Measurements from ENCODE around the gene INPP5K. TPM values are rescaled to one million over a fixed set of nuclear protein-coding genes. Genes with fewer than 3 reads are reported as not detected.
A peak's percentile ranks its signal among the peaks of the same experiment; 100 is the strongest.

INPP5K gene
- 41.0 TPM for polyA plus RNA-seq (2012; ENCODE audit: insufficient read length, low read depth)

DNA sequence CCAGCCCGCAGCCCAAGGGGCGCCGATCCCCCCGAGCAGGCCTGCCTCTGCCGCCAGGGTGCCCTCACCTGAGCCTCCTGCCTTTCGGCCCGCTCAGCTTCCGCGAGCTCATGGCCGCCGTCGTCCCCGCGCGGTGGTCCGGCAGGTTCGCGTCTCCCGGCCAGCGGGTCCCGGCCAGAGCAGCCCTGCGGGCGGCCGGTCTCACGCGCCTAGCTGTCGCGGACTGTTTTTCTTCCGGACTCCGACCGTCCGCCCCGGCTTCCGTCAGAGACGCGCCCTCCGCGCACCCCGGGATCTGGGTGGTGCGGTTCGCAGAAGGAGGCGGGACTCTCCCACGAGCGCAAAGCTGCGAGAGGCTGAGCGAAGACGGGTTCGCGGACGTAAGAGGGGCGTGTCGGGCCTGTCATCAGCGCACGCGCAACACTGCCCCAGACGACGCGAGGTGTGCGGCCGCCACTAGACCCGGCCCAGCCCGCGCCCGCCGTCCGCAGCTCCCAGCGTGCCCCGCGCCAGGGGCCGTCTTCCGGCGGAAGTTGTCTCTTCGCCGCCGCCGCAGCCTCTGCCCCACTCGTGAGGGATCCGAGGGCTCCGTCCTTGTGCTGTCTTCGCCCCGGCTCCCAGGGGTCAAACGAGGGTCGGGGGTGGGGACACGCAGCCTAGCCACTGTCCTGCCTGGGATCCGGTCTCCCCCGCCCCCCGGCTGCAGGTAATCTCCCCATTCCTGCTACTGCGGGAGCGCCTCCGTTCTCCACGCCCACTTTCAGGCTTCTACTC lies at the start of gene INPP5K:
Gene INPP5K (minus strand): TSS at position 225 of the 774 bp plus-strand sequence. CDS start 113 bp downstream, at position 112.
- TF ChIP-seq SIN3A (IDR thresholded peaks at IDR 0.05; ENCODE audit: borderline replicate concordance, insufficient read depth, low read length) (peak; percentile 86; the same call in 1 of the 2 replicates), TAF1 (IDR thresholded peaks at IDR 0.05; ENCODE audit: borderline replicate concordance, insufficient read depth, low read length) (peak; percentile 77), POLR2AphosphoS5 (IDR thresholded peaks at IDR 0.05; ENCODE audit: low read depth, low read length) (peak; percentile 97), FOXP2 (optimal IDR thresholded peaks at IDR 0.05; ENCODE audit: borderline replicate concordance, extremely low read depth, extremely low read length, insufficient read depth) (peak; percentile 93)
- TF ChIP-seq, protein P1, sequence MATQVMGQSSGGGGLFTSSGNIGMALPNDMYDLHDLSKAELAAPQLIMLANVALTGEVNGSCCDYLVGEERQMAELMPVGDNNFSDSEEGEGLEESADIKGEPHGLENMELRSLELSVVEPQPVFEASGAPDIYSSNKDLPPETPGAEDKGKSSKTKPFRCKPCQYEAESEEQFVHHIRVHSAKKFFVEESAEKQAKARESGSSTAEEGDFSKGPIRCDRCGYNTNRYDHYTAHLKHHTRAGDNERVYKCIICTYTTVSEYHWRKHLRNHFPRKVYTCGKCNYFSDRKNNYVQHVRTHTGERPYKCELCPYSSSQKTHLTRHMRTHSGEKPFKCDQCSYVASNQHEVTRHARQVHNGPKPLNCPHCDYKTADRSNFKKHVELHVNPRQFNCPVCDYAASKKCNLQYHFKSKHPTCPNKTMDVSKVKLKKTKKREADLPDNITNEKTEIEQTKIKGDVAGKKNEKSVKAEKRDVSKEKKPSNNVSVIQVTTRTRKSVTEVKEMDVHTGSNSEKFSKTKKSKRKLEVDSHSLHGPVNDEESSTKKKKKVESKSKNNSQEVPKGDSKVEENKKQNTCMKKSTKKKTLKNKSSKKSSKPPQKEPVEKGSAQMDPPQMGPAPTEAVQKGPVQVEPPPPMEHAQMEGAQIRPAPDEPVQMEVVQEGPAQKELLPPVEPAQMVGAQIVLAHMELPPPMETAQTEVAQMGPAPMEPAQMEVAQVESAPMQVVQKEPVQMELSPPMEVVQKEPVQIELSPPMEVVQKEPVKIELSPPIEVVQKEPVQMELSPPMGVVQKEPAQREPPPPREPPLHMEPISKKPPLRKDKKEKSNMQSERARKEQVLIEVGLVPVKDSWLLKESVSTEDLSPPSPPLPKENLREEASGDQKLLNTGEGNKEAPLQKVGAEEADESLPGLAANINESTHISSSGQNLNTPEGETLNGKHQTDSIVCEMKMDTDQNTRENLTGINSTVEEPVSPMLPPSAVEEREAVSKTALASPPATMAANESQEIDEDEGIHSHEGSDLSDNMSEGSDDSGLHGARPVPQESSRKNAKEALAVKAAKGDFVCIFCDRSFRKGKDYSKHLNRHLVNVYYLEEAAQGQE (IDR thresholded peaks at IDR 0.05; ENCODE audit: insufficient read depth in 1 of 2, low read depth in 2 of 2, low read length in 2 of 2), result no peak

DNA sequence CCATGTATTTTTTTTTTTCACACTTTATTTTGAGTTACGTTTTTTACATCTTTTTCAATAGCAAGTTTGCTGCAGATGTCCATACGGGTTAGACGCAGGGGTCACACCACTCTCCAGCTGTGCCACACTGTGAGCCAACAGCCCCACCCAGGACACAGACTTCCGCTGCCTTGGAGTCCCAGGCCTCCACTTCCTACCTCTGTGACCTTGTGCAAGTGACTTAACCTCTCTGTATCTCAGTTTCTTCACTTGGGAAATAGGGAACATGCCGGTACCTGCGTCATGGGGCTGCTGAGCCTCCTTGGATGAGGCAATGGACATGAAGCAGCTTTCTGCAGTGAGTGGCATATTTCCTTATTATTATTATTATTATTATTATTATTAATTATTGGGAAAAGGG lies 49.5 kb upstream of the INPP5K start:
- TF ChIP-seq FOXP2 (optimal IDR thresholded peaks at IDR 0.05; ENCODE audit: borderline replicate concordance, extremely low read depth, extremely low read length, insufficient read depth), result no peak
- no peak for TF ChIP-seq SIN3A (IDR thresholded peaks at IDR 0.05; ENCODE audit: borderline replicate concordance, insufficient read depth, low read length)
- TF ChIP-seq TAF1 (IDR thresholded peaks at IDR 0.05; ENCODE audit: borderline replicate concordance, insufficient read depth, low read length), result no peak
- TF ChIP-seq, protein P1 (IDR thresholded peaks at IDR 0.05; ENCODE audit: insufficient read depth in 1 of 2, low read depth in 2 of 2, low read length in 2 of 2), result no peak

DNA sequence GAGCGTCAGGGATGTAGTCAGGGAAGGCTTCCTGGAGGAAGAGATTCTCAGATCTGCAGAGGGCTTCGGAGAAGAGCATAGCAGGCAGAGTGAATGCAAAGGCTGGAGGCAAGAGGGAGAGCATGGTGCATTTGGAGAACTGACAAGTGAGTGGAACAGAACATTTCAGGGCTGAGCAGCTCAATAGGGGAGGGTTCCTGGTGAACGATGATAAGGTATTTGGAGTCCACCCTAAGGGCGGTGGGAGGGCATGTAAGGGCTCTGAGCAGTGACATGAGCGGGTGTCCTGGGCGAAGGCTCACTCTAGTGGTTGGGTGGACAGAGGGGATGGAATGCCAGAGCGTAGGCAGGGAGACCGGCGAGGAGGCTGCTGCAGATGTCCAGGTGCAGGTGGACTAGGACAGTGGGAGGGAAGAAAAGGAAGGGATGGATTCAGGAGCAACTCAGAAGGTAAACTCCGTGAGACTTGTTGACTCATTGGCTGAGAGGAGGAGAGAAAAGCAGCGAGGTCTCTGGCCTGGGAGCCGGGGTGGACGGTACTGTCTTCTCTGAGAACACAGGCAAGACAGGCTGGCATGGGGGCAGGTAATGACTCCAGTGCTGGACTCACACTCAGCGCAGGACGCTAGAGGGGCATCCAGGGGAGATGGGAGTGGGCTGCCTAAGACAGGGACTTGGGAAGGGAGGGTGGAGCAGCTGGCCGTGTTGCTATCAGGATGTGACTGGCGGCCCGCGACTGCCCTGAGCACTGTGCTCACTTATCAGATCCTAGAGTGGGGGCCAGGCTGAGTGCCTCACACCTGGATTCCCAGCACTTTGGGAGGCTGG lies 47.6 kb upstream of the INPP5K start:
- TF ChIP-seq, protein P1 (IDR thresholded peaks at IDR 0.05; ENCODE audit: insufficient read depth in 1 of 2, low read depth in 2 of 2, low read length in 2 of 2), result no peak
- TF ChIP-seq SIN3A (IDR thresholded peaks at IDR 0.05; ENCODE audit: borderline replicate concordance, insufficient read depth, low read length) (no peak), TAF1 (IDR thresholded peaks at IDR 0.05; ENCODE audit: borderline replicate concordance, insufficient read depth, low read length) (no peak), FOXP2 (optimal IDR thresholded peaks at IDR 0.05; ENCODE audit: borderline replicate concordance, extremely low read depth, extremely low read length, insufficient read depth) (no peak), POLR2AphosphoS5 (IDR thresholded peaks at IDR 0.05; ENCODE audit: low read depth, low read length) (no peak)

DNA sequence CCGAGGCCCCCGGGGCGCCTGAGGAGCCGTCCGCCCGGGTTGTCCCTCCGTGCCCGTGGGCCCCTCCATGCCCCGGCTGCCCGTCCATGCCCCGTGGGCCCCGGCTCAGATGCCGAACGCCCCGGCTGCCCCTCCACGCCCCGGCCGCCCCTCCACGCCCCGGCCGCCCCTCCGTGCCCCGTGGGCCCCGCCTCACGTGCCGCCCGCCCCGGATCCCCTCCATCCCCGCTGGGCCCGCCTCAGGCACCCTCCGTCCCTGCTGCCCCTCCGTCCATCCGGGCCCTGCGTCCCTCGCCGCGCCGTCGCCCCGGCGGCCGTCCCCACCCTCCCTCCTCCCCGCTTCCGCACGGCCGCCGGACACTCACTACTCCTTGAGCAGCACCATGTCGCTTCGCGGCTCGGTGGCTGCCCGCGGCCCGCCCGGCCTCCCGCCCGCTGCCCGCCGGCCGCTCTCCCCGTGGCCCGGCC lies 45.8 kb upstream of the INPP5K start:
- TF ChIP-seq, protein P1 (IDR thresholded peaks at IDR 0.05; ENCODE audit: insufficient read depth in 1 of 2, low read depth in 2 of 2, low read length in 2 of 2), result no peak
- TF ChIP-seq POLR2AphosphoS5 (IDR thresholded peaks at IDR 0.05; ENCODE audit: low read depth, low read length) (no peak), SIN3A (IDR thresholded peaks at IDR 0.05; ENCODE audit: borderline replicate concordance, insufficient read depth, low read length) (no peak), TAF1 (IDR thresholded peaks at IDR 0.05; ENCODE audit: borderline replicate concordance, insufficient read depth, low read length) (no peak), FOXP2 (optimal IDR thresholded peaks at IDR 0.05; ENCODE audit: borderline replicate concordance, extremely low read depth, extremely low read length, insufficient read depth) (no peak)

Measured in PFSK-1 (cell line).